GM12875 (cell line): Measurements from ENCODE around the gene INSYN1.

Source experiments
- H3K4me3 ChIP-seq: one replicate; pipeline ENCODE4 v1.5.1; 2011; ENCODE audit warnings: low read depth, low read length, control low read depth
- CTCF ChIP-seq: IDR thresholded peaks from 2 replicates; pipeline ENCODE4 v1.5.1; 2011; ENCODE audit warnings: low read depth, mild to moderate bottlenecking, control low read depth, inconsistent platforms, low read length, moderate library complexity, borderline replicate concordance; ENCODE audit not compliant: insufficient read depth

Gene INSYN1

DNA sequence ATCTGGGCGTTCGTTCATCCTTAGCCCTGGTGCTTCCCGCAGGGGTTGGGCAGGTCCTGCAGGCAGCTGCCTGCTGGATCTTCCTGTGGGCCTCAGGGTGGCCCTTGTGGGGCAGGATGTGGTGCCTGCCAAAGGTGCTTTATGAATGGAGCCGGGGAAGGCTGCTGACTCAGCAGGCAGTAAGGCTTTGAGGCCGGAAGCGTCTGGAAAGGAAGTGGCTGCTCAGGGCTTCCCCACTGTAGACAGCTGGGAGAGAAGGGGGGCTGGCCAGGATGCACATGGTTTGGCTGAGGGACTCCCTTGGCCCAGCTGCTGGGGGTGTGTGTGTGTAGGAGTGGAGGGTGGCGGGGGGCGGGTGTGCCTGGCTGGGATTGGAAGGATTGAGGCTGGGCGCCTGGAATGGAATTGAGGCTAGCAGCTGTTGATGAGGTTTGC is 56.1 kb downstream of the INSYN1 start:
- no peak for TF ChIP-seq CTCF
- H3K4me3 ChIP-seq = no peak overlapping the region

DNA sequence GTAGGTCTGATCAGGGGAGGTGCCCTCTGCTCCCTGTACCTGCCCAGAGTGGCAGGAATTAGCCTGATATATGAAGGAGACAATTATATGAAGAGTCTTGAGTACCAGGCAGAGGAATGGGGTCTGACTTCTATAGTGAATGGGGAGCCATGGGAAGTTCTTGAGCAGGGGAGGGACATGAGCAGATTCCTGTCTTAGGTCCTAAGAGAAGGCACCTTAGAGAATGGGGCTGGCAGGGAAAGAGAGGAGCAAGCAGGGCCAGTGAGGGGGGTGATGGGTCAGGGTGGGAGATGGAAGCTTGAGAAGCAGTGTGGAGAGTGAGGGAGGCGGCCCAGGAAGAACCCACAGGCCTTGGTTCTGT is 56.5 kb downstream of the INSYN1 start:
- TF ChIP-seq CTCF = no peak

GRCh38 chr15:73695773-73696640 is 57.1 kb downstream of the INSYN1 start:
- no peak overlapping the region for H3K4me3 ChIP-seq
- no peak for TF ChIP-seq CTCF

More for the DNA sequence above, 56.5 kb downstream of the INSYN1 start:
- H3K4me3 ChIP-seq = no peak overlapping the region

DNA sequence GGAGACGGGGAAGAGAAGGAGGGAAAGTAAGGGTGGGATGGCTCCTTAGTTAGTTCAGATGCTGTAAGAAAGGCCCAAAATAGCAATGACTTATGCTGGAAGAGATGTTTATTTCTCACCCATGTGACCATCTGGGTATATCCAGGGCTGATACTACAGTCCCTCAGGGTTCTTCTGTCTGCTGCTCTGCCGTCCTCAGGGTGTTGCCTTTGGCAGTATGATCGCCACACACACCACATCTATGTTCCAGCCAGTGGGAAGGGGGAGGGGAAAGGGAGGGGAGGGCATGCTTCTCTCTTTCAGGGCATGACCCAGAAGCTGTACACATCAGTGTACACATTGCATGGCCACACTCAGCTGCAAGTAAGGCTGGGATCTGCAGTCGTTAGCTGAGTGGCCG is 58.7 kb downstream of the INSYN1 start:
- no peak for TF ChIP-seq CTCF

DNA sequence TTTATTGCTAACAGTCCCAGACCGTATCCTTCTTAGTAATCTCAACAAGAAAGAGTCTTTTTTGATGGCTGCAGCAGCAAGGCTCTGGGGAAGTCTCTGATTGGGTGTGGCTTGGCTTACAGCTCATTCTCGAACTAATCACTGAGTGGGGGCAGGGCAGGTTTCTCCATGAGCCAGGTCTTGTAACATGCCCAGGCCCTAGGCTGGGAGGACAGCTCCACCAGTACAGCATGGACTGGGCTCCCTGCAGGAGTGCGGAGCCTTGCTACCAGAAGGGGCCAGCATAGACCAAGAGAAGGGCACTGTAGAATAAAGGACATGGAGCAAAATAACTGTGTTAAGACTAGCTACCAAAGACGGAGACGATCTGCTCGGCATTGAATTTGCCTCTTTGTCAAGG is 61.8 kb downstream of the INSYN1 start:
- H3K4me3 ChIP-seq = no peak overlapping the region
- TF ChIP-seq CTCF = no peak

More for the DNA sequence above, 58.7 kb downstream of the INSYN1 start:
- H3K4me3 ChIP-seq = no peak overlapping the region

DNA sequence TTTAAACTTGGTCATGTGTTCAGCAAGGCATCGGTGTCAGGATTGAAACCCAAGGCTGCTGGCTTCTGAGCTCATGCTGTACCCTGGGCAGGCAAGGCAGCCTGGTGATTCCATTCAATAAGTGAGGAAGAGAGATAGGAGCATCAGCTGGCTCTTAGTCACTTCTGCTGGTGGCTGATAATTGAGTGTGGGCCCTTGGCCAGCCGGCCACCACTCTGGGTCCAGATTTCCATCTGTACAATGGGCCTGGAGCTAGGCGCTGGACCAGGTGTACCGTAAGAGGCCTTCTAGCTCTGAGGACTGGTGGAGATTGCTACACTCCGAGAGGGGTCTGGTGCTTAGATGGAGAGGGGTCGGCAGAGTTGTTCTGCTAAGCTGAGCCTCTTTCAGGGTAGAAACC is 64.7 kb downstream of the INSYN1 start:
- no peak for TF ChIP-seq CTCF
- H3K4me3 ChIP-seq = no peak overlapping the region

GRCh38 chr15:73687351-73687750 is 65.8 kb downstream of the INSYN1 start:
- no peak overlapping the region for H3K4me3 ChIP-seq

More at GRCh38 chr15:73687351-73687750, 65.8 kb downstream of the INSYN1 start:
- no peak for TF ChIP-seq CTCF
